Activated CD4-positive, alpha-beta T cell treated with anti-CD3 and anti-CD28 coated beads for 24 hours (primary cell): ENCODE data around the gene RBMS1.
A peak's percentile ranks its signal among the peaks of the same experiment; 100 is the strongest.
"Not testable (repeated sequence)": the region's sequence is repeated elsewhere in the genome, so short reads cannot be mapped to it uniquely, and the experiment has no call there.

Experiments used
- DNase-seq, 2 donors: peaks; one replicate each; pipeline ENCODE4 v3.0.0-alpha.2; 2020; ENCODE audit warnings: low read depth in 2 of 2

Gene RBMS1

DNA sequence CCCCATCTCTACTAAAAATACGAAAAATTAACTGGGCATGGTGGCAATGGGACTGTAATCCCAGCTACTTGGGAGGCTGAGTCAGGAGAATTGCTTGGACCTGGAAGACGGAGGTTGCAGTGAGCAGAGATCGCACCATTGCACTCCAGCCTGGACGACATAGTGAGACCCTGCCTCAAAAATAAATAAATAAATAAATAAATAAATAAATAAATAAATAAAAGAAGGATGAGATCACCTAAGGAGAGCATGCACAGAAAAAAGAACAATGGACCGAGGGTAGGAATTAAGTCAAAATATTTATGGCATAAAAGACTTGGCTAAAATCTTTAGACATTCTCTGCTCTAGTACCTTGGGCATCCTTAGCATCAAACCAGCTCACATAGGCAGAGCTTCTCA lies 8.9 kb upstream of the RBMS1 start:
- no peak for DNase-seq

GRCh38 chr2:160501370-160501769 lies 7.8 kb upstream of the RBMS1 start:
- DNase-seq, result no peak

DNA sequence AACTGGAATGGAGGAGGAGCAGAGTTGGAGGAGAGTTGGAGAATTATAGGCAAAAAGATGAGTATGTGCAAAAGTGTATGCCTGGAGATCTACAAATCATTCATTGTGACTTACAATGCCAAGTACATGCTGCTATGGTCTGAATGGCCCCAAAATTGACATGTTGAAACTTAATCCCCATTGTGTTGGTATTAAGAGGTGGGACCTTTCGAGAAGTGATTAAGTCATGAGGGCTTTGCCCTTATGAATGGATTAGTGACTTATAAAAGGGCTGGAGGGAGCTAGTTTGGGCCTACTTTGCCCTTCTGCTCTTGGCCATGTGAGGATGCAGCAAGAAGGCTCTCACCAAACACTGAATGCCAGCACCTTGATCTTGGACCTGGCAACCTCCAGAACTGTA lies 6.3 kb upstream of the RBMS1 start:
- no peak for DNase-seq

DNA sequence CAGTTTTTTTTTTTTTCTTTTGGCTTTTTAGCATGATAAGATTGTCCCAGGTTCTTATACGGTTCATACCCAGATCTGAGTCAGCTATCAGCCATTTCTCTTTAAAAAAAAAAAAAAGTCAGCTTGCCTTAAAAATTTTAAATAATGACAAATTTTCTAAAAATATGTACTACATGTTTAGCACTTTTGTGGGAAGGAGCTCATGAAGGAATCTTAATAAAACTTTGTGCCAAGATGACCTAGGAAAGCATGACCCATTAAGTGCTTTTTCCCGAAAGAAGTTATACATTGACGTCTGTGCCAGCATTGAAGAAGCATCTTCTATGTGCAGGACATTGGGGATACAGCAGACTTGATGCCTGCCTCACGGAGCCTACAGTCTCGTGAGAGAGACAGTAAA lies 4.5 kb upstream of the RBMS1 start:
- DNase-seq, result no peak

DNA sequence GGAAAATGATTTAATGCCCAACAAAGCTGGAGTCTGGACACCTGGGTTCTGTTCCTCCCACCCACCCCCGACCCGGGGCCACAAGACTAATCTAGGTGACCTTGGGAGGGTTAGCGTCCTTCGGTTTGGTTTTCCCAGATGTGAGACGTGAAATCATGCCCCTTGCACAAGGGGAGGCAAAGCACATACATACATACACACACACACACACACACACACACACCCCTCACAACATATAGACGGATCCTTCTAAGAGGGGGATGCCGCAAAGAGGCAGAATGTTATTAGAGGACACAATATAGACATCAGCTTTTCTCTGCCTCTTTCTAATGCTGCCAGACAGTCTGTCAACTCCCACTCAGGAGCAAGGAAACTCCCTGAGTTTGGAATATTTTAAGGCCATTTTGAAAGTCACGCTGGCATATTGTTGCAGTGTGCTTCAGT lies 616 bp upstream of the RBMS1 start:
- no peak for DNase-seq

DNA sequence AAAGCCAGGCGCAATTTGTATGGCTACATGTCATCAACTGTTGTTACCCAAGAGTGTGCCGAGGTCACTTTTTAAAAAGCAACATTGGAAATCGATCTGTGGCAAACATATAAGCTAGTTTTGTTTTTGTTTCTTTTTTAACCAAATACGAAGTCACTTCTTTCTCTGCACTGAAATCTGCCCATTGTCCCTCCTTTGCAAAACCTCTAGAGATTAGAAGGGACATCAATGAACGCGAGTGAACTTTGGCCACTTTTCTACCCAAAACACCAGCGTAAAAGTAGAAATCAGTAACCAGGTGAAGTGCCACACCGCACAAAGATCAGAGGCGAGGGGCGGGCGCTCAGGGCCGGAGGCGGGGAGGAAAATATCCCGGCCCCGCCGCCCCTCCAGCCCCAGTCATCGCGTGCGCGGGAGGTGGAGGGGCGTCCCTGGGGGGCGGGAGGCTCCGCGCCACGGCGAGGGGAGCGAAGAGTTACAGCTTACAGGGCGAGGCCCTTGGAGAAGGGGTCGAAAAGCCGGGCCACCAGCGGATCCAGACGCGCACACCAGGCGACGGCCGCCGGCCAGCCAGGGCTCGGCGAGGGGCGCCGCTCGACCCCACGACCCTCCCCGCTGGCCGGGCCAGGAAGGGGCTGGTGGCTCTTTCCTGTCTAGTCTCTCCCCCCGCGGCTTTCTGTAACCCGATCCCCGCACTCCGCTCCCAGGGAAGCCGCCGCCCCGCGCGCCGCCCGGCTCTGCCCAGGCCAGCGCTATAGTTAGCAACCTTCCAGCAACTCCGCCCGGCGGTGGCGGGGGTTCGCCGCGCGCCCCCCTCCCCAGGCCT lies 993 bp downstream of the RBMS1 start:
- DNase-seq, result peak; percentile 29 to 38

DNA sequence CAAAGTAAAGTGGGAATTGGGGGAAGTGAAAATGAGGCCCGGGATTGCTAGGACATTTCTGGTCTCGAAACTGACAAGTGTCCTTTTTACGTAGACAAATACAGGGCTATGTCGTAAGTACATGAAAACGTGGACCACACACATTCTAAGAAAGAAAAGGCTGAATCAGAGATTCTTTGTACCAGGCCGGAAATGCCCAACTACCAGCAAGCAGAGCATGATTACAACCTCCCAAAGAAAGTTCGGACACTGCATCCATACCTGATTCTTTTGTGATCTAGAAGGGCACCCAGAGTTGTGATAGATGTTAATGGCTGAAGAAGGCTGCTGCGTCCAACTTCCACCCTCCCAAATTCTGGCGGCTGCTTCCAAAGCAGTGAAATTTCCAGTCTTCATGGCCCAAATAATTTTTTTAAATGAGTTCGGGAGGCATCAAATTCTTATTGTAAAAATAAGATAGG lies 1.7 kb downstream of the RBMS1 start:
- DNase-seq, result no peak

- DNase-seq, result no peak
Measured at GRCh38 chr2:160490733-160491685, 2.6 kb downstream of the RBMS1 start.

- DNase-seq, result no peak
Measured at GRCh38 chr2:160489111-160489510, 4.5 kb downstream of the RBMS1 start.

- DNase-seq, result not testable (repeated sequence)
Measured at GRCh38 chr2:160488289-160488688, 5.3 kb downstream of the RBMS1 start.

DNA sequence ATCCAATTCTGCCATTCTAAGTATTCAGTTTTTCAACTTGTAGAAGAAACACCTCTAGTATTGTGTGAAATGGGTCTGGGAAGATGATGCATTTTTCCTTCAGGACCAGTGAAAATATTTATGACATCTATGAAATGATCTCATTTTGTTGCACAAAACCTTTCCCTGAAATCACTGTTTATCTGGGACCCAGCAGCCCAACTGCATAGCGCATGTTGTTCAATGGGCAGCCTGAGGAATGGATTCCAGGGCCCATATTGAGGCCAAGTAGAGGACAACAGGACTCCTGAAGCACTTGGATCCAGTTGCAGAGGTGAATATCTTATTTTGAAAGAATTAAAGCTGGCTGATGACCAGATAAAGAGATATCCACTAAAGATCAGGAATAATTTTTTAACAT lies 7.3 kb downstream of the RBMS1 start:
- no peak for DNase-seq

DNA sequence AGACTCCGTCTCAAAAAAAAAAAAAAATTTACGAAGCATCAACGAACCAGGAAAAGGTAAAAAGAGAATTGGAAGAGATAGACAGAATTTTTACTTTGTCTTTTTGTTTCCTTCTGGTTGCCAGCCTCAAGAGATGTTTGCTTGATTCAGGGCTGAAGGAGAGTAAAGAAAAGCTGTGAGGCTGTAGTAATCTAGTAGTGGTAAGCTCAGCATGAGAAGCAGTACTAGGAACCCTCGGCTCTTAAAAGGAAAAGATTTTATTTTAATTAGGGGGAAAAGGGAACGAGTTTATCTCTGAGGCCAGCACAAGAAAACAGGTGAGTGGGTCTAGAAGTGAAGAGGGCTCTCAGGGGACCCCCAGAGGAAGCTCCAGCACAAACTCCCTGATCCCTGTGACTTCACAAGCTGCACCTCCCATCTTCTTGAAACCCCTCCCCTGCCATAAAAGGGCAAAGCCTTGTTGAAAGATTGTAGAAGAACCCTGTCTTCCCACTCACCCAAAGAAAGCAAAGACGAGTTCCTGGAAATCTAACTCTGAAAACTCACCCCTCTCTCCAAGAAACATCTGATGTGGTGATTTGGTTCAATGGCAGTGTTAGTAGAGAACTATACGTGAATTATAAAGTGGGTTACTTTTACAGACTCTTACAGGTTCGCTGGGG lies 8.6 kb downstream of the RBMS1 start:
- DNase-seq, result no peak

DNA sequence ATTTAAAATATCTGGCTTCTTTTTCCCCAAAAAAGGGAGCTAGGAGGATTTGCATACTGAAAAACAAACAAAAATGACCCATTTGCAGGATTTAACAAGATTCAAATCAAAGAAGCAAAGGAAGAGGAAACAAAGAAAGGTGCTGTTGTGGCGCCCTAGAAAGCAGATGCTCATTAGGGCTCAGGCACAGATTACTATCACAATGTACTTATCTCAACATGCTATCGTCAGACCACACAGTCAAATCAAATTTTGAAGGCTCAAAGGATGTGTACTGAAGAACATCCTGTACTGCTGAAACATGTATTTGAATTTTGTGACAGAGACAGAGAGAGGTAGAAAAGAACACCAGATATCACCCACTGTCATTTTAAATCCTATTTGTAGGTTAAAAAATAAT lies 10.9 kb downstream of the RBMS1 start:
- DNase-seq, result no peak

DNA sequence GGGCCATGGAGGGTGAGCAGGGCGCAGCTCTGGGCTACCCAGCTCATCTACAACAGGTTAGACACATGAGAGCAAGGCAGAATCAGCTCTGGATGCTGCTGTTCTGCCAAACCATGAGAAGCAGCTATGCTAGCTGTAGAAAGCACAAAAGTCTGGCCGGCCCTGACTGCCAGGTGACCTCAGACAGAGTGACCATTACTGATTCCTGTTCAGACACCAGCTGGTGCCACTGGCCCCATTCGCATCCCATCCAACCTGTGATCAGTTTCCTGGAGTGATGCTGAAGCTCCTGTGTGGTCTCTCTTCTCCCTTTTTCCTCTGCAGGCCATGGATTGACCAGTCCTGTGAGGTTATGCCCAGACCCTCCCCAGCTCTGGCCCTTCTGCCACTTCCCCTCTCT lies 14.3 kb downstream of the RBMS1 start:
- DNase-seq, result no peak

DNA sequence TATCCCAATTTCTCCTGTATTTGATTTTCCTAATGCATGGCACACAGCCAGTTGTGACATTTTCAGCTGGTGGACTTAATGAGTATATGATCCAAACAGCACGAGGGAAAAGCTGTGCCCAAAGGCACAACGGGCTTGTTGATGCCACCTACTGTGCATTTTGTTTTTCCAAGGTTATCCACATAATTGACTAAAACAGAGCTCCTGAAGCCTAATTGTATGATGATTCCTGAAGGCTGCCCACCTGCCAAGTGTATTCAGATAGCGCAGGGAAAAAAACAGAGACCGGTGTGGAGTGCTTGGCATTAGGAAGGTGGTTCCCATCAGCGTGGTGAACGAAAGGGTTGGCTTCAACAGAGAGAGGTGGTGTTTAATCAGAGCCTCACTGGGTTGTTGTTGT lies 14.9 kb downstream of the RBMS1 start:
- no peak for DNase-seq

DNA sequence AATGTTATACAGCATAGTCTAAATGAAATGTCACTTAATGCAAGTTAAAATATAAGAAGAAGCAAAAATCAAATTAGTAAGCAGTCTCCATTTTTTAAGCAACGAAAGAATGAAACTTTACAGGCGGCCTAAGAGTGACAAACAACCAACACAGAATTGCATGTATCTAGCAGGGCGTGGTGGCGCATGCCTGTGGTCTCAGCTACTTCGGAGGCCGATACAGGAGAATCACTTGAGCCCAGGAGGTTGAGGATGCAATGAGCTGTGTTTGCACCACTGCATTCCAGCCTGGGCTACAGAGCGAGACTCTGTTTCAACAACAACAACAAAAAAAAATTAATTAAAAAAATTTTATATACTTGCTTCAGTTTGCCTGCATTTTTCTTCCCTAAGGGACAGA lies 16.6 kb downstream of the RBMS1 start:
- DNase-seq, result no peak

DNA sequence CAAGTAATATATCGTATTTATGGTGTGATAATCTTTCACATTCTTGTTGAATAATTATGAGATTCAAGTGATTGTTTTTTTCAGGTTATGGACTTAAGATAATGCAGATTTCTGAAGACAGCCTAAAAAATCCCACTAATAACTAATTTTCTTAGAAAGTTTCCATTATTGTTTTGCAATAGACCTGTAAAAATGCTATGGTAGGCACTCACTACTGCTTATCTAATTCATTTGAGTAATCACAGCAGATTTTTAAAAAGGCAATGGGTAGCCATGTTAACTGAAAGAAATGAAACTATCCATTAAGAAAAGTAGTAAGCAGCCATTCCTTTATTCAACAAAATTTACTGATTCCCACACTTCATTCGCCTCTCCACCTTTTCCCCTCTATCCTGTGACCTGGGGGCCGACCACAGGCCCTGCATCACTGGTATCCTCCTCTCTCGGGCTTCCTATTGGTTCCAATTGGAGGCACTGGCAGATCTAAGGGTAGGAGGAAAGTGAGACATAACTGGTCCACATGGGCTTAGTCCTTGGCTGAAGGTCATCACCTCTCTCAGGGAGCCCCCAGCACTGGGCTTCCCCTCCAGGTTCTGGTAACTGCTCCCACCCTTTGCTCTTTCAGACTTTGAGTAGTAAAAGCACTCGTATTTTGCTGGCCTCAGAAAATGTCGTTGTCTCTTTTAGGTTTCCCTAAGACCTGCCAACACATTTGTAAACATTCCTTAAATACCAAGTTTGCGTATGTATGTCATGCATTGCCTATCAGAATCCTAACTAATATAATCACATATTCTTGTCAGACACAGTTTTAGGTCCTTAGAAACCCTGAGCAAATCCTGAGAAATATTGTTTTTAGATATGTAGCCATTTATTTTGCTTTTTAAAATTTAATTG lies 18.5 kb downstream of the RBMS1 start:
- no peak for DNase-seq

DNA sequence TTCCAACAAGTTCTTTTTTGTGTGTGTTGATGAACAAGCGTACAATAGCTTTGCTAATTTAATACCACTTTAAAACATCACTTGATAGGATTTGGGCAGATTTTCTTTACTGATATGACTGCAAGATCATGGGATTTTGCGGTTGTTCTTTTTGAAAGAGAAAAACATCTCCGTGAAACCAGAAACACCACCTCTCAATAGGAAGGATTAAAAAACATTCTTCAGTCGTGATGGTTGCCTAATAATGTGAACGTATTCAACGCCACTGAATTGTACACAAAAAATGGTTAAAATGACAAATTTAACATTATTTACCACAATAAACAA lies 19.3 kb downstream of the RBMS1 start:
- DNase-seq, result no peak

DNA sequence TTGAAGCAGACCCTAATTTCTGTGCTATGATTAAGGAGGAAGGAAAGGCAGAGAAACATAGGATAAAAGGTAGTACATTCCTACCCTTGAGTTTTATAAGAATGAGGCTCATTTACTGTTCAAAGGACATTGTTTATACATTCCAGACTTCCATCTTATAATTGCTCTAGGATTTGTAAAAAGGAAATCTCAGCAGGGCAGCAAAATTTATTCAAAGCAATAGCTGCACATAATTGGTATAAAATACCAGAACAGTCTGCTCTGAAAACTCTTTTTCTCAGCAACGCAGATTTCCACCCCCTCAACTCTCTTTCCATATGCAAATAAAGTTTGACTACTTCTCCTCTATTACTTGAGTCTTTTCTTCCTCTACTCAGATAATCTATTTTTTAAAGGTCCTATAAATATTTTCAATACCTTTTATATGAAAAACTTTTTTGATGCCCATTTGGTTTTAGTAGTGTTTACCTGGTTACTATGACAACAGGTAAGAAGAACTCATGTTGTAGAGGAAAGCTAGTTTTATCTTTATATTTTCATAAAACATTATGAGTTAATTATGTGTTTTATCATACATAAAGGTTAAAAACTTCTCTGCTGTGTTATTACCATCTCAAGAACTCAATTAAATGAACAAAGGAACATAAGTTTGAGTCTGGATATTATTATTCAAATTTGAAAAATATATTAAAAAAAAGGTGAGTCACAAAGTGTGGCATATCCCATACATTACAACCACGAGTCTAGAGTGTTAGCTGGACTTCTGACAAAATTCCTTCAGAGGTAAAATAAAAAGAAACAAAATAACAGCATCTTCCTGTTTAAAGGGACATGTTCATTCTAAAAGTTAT lies 19.9 kb downstream of the RBMS1 start:
- no peak for DNase-seq

GRCh38 chr2:160472839-160473251 lies 20.8 kb downstream of the RBMS1 start:
- no peak for DNase-seq
